ENCODE measurements around the gene SPATS2.

The SPATS2 gene

DNA sequence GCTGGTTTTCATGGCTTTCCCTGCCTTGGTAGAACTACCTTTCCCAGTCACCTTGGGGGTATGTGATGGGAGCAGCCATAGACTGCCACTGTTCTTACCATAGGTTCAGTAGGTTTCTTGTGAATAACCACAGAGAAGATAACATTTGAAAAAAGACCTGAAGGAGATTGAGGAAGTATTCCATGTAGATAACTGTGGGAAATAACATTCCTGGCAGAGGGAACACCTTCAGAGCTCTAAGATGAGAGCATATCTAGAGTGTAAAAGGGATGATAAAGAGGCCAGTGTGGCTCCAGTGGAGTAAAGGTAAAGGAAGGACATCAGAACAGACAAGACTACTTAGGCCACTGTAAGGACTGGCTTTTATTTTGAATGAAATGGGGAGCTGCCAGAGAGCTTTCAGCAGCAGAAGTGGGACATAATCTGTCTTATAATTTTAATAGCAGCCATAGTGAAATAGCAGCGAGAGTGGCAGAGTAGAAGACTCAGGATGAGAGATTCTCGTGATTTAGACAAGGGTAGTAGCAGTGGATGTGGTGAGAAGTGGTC is 88.9 kb downstream of the SPATS2 start:
- no peak for DNase-seq (ENCODE audit: extremely low read depth, low read depth)
- TF ChIP-seq, protein P1, sequence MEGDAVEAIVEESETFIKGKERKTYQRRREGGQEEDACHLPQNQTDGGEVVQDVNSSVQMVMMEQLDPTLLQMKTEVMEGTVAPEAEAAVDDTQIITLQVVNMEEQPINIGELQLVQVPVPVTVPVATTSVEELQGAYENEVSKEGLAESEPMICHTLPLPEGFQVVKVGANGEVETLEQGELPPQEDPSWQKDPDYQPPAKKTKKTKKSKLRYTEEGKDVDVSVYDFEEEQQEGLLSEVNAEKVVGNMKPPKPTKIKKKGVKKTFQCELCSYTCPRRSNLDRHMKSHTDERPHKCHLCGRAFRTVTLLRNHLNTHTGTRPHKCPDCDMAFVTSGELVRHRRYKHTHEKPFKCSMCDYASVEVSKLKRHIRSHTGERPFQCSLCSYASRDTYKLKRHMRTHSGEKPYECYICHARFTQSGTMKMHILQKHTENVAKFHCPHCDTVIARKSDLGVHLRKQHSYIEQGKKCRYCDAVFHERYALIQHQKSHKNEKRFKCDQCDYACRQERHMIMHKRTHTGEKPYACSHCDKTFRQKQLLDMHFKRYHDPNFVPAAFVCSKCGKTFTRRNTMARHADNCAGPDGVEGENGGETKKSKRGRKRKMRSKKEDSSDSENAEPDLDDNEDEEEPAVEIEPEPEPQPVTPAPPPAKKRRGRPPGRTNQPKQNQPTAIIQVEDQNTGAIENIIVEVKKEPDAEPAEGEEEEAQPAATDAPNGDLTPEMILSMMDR (IDR thresholded peaks at IDR 0.05; ENCODE audit: low read depth, low read length) = no peak

DNA sequence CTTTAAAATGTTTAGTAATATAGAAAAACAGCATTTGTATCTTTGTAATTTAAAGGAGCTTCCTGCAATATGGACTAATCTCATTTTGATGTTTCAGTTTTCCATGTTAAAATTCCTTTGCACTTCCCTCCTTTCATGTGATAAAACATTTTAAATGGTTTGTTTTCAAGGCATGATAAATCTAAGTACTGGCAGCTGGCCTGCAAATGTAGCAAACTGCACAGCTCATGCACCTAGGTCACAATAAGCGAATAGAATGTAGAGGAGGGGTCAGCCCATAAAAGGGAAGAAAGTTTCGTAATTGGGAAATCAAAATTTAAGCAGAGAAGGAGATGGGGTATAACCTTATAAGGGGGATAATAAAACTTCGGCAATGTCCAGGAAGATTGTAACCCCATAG is 91.6 kb downstream of the SPATS2 start:
- TF ChIP-seq, protein P1 (IDR thresholded peaks at IDR 0.05; ENCODE audit: low read depth, low read length) = no peak
- no peak for DNase-seq (ENCODE audit: extremely low read depth, low read depth)

DNA sequence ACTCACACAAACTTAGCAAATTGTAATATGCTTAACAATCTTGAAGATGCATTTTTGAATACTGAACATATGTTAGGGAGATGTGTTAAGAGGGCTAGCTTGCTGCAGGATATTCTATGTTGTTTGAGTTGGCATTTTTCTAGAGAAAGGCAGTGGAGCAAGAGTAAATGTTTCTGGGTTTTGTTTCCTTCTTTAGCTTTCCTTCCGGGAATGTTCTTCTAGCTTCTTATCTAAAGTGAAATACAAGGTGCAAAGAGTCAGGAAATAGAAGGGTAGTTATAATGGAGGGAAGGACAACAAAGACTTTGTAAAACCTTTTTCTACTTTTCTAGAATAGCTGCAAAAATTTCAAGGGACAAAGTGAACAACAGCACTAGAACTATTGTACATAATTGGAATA is 94.0 kb downstream of the SPATS2 start:
- TF ChIP-seq, protein P1 (IDR thresholded peaks at IDR 0.05; ENCODE audit: low read depth, low read length) = no peak
- no peak for DNase-seq (ENCODE audit: extremely low read depth, low read depth)

DNA sequence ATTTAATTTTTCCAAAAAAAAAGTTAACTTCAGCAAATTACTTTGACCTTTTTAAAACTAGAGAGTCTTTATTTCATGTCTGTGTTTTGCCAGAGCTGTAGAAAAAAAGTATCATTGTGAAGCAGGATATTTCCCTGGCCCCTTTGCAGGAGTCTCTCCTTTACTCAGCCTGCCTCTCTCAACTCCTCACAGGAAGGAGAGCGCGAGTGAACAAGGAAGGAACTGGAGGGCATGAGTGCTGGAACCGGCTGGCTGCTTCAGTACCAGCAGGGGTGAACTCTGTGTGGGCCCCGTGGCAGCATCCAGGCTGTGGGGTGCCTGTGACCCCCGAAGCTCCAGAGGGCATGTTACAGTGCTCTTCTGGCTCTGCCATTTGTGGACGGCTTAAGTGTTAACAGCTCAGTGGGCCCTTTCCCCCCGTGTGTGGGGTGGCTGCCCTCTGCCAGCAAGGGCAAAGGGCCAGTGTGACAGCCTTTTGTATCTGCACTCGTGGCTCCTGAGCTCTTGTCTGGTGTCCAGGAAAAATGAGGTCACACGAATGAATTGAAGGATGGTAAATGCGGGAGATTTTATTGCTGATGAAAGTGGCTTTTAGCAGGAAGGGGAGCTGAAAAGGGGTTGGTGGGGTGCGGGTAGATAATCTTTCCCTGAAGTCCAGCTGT is 95.0 kb downstream of the SPATS2 start:
- DNase-seq (ENCODE audit: extremely low read depth, low read depth) = no peak
- TF ChIP-seq, protein P1 (IDR thresholded peaks at IDR 0.05; ENCODE audit: low read depth, low read length) = no peak

DNA sequence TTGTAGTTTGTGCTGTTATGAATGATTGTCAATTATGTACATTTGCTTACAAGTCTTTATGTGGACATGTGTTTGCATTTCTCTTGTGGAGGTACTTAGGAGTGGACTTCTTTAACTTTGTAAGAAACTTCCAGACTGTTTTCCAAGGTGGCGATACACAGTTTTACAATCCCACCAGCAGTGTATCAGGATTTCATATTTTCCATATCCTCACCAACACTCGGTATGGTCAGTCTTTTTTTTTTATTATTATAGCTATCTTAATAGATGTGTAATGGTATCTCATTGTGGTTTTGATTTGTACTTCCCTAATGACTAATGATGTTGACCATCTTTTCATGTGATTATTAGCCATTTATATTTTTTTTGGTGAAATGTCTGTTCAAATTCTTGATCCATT is 97.9 kb downstream of the SPATS2 start:
- TF ChIP-seq, protein P1 (IDR thresholded peaks at IDR 0.05; ENCODE audit: low read depth, low read length) = no peak
- no peak for DNase-seq (ENCODE audit: extremely low read depth, low read depth)

DNA sequence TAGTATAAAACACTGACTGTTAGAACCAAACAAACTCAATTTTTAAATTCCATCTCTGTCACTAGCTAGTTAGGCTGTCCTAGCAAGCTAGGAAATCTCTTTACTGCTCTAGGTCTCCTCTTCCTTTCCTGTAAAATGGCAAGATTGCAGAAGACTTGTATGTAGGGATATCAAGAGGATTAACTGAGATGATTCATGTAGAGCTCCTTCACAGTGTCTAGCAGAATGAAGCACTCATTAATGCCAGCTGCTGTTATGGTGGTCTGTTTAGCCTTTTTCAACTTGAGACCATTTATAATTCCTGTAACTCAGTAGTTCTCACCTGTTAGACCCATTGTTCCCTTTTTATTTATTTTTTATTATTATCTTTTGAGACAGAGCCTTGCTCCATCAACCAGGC is 103.7 kb downstream of the SPATS2 start:
- no peak for DNase-seq (ENCODE audit: extremely low read depth, low read depth)

DNA sequence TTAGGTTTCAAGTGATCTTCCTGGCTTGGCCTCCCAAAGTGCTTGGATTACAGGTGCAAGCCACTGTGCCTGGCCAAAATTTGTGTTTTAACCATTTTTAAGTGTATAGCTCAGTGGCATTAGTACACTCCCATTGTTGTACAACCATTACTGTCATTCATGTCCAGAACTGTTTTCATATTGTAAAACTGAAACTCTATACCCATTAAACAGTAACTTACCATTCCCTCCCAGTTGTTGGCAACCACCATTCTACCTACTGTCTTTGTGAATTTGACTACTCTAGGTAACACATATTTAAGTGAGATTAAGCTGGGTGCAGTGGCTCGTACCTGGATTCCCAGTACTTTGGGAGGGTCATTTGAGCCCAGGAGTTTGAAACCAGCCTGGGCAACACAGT is 104.3 kb downstream of the SPATS2 start:
- TF ChIP-seq, protein P1 (IDR thresholded peaks at IDR 0.05; ENCODE audit: low read depth, low read length) = no peak
- DNase-seq (ENCODE audit: extremely low read depth, low read depth) = no peak

More for the DNA sequence above, 103.7 kb downstream of the SPATS2 start:
- TF ChIP-seq, protein P1 (IDR thresholded peaks at IDR 0.05; ENCODE audit: low read depth, low read length) = no peak
